KG1 (cell line): ENCODE measurements around the gene PRRC2B.

Experiments
- DNase-seq: peaks from one replicate; lab custom pipeline; 2025; lab: John Stamatoyannopoulos, UW

PRRC2B gene

GRCh38 chr9:131516930-131517329 lies 123.0 kb downstream of the PRRC2B start:
- no peak for DNase-seq

DNA sequence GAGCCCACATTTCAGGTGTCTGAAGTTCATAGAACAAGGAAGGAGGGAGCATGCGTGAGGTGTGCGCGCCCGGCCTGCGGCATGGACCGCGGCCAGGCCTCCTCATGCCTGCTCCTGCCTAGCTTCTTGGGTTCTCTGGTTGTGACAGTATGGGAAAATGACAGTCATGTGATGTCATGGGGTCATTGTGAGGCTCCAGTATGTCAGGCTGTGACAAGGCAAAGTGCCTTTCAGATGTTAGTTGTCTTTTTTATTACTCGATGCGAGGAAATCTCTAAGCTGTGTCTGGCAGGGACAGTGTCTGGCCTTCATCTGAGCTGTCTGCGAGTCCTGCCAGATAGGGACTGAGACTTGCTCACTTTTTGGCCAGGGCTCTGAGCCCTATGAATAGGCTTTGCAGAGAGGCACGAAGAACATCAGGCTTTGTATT lies 123.9 kb downstream of the PRRC2B start:
- no peak for DNase-seq

- DNase-seq = no peak
Measured at GRCh38 chr9:131518553-131518952, 124.7 kb downstream of the PRRC2B start.

GRCh38 chr9:131520503-131520902 lies 126.6 kb downstream of the PRRC2B start:
- no peak for DNase-seq

DNA sequence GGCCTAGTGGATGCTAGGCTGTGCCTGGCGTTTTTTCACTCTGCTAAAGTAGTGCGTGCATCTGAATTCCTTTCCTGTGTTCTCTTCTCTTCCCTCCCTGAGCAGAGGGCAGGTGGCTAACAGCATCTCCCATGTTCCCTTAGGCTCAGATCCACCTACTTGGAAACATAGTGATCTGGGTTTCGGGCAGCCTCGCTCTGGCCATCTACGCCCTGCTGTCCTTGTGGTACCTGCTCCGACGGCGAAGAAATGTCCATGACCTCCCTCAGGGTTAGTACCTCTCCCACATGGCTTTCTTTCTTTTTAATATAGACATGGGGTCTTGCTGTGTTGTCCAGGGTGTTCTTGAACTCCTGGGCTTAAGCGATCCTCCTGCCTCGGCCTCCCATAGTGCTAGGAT lies 127.3 kb downstream of the PRRC2B start:
- DNase-seq = no peak

DNA sequence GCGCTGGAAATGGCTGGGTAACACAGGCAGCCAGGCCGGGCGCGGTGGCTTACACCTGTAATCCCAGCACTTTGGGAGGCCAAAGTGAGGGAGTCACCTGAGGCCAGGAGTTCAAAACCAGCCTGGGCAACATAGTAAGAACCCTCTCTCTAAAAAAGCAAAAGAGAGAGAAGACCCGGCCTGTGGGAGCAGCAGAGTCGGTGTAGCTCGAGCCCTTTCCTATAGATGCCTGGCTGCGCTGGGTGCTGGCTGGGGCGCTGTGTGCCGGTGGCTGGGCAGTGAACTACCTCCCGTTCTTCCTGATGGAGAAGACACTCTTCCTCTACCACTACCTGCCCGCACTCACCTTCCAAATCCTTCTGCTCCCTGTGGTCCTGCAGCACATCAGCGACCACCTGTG lies 127.9 kb downstream of the PRRC2B start:
- no peak for DNase-seq

- DNase-seq = no peak
Measured at GRCh38 chr9:131522257-131523085, 128.6 kb downstream of the PRRC2B start.

DNA sequence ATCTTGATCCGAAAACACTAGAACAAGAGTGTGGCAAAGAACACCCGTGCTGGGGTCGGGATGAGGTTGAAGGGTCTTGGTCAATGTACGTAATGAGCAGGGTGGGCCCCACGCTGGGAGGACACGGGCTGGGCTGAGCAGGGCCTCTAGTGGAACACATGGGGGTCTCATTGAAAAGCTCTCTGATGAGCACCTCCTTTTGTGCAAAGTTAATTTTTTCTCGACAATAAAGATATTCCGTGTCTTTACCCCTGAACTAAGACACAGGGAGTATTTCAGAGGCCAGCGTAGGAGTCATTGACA lies 129.2 kb downstream of the PRRC2B start:
- no peak for DNase-seq

GRCh38 chr9:131523451-131524435 lies 129.9 kb downstream of the PRRC2B start:
- DNase-seq = no peak

- no peak for DNase-seq
Measured at GRCh38 chr9:131524665-131525315, 130.9 kb downstream of the PRRC2B start.

DNA sequence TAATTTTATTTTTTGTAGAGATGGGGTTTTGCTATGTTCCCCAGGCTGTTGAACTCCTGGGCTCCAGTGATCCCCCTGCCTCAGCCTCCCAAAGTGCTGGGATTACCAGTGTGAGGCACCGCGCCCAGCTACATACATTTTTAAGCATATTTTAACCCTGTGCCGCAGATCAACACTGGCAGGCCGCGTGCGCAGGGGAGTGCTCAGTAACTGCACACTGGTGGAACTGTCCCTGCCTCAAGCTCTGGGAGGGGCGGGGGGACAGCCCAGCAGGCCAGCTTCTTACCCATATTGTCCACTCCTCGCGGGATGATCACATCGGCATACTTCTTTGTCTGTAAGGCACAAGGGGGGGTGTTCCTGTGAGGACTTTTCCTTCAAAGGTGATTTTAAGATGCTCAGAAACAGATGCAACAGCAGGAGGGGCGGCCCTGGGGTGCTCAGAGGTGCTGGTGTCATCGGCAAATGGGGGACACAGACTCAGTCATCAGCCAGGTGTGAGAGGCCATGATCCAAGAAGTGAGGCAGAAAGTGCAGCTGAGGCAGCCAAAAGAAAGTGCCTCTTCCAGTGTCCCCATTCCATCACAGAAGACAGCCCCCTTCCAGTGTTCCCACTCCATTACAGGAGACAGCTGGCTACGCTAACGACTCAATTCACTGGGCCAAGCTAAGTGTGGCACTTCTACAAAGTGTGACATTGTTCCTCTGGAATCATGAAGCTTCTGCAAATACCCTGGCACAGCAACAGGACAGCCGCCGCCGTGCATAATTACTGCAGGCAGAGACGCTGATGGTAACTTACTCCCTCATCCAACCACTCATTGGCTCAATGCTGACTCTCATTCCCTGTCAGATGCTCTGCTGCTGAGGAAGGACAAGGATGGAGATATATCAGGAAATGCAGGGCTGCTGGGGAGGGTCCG lies 132.0 kb downstream of the PRRC2B start:
- DNase-seq = no peak

- DNase-seq = no peak
Measured at GRCh38 chr9:131528186-131528585, 134.3 kb downstream of the PRRC2B start.

GRCh38 chr9:131528886-131529505 lies 135.1 kb downstream of the PRRC2B start:
- DNase-seq = no peak

- no peak for DNase-seq
Measured at GRCh38 chr9:131529597-131530545, 136.0 kb downstream of the PRRC2B start.

GRCh38 chr9:131530546-131530919 lies 136.6 kb downstream of the PRRC2B start:
- DNase-seq = no peak

DNA sequence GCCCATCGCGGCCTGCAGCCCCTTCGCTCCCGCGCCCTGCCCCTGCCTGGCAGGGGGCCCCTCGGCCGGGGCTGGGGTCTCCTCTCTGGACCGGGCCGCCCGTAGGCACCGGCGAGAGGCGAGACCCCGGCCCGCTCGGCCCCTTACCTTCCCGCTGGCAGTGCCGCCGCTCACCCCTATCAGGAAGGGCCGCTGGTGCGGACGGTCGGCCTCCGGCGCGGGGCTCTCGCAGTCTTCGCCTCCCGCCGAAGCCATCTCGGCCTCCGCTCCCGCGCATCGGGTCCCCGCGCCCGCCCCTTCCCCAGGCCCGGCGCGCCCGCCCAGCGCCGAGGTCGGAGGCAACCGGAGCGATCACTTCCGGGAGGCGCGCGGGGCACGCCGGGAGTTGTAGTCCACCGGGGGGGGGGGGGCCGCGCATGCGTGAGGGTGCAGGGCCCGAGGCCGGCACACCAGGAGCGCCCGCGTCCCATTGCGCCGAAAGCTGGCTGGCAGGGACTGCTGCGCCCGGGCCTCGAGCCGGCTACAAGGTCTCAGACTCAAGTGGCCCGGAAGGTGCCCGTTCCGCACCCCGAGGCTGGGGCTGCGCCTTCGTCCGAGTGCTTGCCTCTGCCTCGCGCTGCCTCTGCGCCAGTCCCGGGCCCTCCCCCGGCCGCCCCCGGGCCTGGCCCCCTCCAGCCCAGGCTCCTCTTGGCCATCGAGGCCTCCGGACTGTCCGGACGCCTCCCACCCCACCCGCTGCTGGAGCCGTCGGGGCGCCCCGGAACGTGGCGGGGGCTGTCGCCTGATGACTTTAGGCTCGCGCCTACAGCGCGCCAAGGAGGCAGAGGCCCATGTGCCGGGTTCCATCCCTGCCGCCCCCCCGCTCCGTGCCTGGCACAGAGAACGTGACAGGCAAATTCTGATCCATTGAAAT lies 137.3 kb downstream of the PRRC2B start, which contains the start of gene UCK1:
Gene UCK1, minus strand, starts transcription at position 344 of the 913 bp plus-strand sequence. Its CDS starts 89 bp downstream, at position 255.
- DNase-seq = peak; percentile 44

- DNase-seq = no peak
Measured at GRCh38 chr9:131534721-131535237, 140.9 kb downstream of the PRRC2B start.

- no peak for DNase-seq
Measured at GRCh38 chr9:131537946-131538345, 144.1 kb downstream of the PRRC2B start.
